Measurements from ENCODE around the gene COL27A1.

Gene COL27A1

GRCh38 chr9:114168281-114169028 lies 13.1 kb downstream of the COL27A1 start:
- DNase-seq (ENCODE audit: low spot score) = no peak

- DNase-seq (ENCODE audit: low spot score) = no peak
Observed at GRCh38 chr9:114169029-114169951, 14.0 kb downstream of the COL27A1 start.

- no peak for DNase-seq (ENCODE audit: low spot score)
Observed at GRCh38 chr9:114169952-114170770, 14.8 kb downstream of the COL27A1 start.

DNA sequence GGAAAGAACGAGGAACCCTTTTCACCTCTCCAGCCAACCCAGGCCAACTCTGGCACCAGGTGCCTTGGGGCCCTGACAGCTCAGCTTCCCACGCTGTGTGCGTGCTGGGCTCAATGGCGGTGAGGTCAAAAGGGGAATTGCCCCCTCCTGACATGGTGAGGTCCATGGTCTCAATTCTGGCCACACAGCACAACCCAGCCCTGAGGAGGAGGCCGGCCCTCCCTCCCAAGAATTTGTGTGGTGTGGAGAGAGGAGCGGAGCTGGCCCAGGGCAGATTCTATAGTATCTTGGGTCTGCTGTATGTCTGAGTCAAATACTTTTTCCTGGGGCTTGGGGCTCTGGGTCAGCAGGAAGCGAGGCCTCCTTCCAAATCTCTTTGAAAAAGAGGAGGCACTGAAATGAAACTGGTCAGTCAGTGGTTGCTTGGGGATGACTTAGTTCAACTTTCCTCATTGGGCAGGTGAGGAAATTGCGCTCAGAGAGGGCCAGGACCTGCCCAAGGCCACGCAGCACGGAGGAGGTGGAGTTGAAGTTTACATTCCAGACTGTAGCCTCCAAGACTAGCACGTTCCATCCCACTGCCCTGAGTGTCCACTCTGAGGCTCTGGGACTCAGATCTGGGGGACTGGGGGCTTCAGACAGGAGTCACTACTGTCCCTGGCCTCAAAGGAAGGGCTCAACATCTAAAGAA lies 15.6 kb downstream of the COL27A1 start:
- DNase-seq (ENCODE audit: low spot score) = no peak

- no peak for DNase-seq (ENCODE audit: low spot score)
Observed at GRCh38 chr9:114171500-114171899, 16.2 kb downstream of the COL27A1 start.

DNA sequence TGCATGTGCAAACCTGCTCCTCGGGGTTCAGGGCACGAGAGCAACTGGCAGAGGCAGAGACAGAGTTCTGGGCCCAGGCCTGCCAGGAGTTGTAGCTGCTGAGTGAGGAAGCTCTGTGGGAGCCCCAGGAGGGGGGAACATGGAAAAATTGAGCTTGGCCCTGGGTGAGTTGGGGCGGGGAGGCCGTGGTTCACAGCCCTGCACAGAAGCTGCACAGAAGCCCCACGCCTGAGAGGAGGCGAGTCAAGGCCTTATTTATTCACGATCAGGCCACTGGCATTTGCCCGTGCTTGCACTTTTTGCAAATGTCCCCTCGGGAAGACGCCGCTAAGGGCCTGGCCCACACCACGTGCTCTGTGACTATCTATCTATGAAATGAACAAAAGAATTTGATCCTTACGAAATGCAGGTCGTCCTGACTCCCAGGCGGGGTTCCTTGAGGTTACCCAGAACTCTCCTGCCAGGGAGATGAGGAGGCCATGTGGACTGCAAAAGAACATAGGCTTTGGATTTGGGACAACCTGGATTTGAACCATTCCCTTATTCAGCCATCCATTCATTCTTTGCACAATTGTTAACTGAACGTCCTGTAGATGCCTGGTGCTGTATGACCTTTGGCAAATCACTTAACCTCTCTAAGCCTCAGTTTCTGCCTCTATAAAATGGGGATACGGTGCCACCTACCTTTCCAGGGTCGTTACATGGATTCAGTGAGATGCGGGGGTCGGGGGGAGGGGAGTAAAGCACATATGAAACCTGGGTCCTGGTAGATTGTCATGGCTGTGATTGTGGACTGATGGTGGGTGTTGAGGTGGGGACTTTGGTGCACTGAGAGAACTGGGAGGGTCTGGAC lies 17.9 kb downstream of the COL27A1 start:
- no peak for DNase-seq (ENCODE audit: low spot score)

DNA sequence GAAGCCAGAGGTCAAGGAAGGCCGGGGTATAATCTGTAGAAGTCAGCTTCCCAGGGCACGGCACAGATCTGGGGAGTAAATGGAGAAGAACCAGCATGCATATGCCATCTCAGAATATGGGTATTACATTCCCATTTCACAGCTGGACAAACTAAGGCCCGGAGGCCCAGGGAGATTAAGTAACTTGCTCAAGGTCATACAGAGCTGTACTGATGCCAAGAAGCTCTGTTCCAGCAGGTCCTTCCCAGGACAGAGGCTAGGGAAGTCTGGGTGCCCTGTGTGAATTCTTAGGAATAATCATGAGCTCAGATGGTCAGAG lies 19.2 kb downstream of the COL27A1 start:
- no peak for DNase-seq (ENCODE audit: low spot score)

- no peak for DNase-seq (ENCODE audit: low spot score)
Observed at GRCh38 chr9:114174876-114175771, 19.8 kb downstream of the COL27A1 start.

GRCh38 chr9:114176624-114177291 lies 21.4 kb downstream of the COL27A1 start:
- DNase-seq (ENCODE audit: low spot score) = no peak

- DNase-seq (ENCODE audit: low spot score) = no peak
Observed at GRCh38 chr9:114177423-114178064, 22.2 kb downstream of the COL27A1 start.

DNA sequence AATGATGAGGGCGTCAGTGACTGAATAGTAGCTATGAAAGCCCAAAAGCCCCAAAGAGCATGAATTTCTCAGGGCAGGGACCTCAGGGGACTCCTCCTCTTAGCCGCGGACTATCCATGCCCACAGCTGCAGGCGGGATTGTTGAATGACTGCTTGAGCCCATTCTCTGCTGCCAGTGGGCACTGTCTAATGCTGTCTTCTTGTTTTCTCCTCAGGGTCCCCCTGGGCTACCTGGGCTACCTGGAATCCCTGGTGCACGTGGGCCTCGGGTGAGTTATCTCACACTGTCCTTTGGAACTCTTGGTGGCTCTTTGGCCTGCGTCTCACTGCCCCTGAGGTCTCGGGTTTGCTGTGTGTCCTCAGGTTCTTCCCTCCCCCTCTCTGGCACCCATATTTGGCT lies 22.7 kb downstream of the COL27A1 start:
- no peak for DNase-seq (ENCODE audit: low spot score)

GRCh38 chr9:114178756-114179450 lies 23.6 kb downstream of the COL27A1 start:
- no peak for DNase-seq (ENCODE audit: low spot score)

- DNase-seq (ENCODE audit: low spot score) = no peak
Observed at GRCh38 chr9:114179516-114179915, 24.2 kb downstream of the COL27A1 start.

DNA sequence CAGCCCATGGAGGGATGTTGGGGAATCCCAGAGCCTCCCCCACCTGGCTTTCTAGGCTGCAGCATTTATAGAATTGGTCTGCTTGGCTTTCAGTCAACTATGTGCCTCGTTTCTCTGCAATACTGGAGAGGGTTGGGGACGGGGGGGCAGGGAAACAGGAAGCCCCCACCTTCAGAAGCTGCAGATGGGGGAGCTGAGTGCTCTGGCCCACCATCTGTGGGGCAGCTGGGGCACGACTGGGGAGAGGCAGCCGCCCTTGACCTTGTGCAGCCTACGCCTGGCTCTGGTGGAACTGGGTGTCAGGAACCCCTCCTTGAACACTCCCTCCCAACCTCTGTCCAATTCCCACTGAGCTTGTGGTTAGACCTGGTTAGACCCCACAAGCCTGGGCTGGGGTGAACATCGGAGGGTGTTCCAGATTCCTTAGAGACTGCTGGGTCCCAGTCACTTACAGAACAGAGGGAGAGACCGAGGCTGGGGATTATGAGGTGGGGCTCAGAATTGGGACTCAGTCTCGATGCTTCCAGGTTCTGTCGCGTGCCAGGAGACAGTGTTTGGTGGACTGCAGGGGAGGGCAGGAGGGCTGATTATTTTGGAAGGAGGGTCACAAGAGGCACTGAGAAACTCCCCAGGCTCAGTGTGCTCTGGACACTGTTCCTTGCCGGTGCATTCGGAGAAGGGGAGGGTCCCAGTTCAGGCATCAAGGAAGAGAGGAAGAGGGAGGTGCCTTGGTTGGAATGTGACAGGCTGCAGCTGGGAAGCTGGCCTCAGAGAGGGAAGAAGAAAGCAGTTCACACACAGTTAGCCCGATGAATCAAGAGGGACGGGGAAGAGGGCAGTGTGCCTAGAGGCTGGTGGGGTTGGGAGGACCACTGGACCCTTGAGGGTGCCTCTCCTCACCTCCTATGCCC lies 25.6 kb downstream of the COL27A1 start:
- DNase-seq (ENCODE audit: low spot score) = no peak

DNA sequence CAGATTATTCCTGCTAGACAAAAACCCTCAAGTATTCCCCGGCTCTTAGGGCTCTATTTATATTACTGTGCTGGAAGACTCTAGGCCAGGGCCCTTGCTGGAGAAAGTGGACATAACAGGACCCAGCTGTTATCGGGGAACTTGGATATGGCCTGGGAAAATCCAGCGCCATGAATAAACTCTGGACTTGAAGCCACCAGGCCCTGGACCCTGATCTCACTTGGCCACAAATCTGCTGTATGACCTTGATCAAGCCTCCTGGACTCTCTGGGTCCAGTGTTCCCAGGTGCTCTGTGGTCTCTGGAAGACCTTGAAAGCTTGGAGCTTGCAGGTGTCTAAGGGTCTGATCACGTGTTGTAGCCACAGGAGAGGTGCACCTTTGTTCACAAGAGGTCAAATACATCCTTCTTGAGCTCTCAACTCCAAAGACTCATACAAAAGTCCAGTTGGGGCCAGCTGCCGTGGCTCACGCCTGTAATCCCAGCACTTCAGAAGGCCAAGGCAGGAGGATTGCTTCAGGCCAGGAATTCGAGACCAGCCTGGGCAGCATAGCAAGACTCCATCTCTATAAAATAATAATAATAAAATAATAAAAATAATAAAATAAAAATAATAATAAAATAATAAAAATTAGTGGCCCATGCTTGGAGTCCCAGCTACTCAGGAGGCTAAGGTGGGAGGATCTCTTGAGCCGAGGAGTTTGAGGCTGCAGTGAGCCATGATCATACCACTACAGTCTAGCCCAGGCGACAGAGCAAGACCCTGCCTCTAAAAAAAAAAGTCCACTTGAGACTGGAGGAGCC lies 26.5 kb downstream of the COL27A1 start:
- no peak for DNase-seq (ENCODE audit: low spot score)

GRCh38 chr9:114183006-114183405 lies 27.7 kb downstream of the COL27A1 start:
- no peak for DNase-seq (ENCODE audit: low spot score)

Data from activated CD4-positive, alpha-beta T cell treated with anti-CD3 and anti-CD28 coated beads, Interleukin-2, Interleukin-4, amounts not matched to agents 100 ng/mL and 50 ng/mL, durations not matched to agents 16 hours and 8 hours (primary cell).